ENCODE results near the gene EXOC8. TPM values are rescaled to one million over a fixed set of nuclear protein-coding genes. Genes with fewer than 3 reads are reported as not detected.
A peak's percentile ranks its signal among the peaks of the same experiment; 100 is the strongest.

The EXOC8 gene
- total RNA-seq, 1 donor = 16.3 TPM

DNA sequence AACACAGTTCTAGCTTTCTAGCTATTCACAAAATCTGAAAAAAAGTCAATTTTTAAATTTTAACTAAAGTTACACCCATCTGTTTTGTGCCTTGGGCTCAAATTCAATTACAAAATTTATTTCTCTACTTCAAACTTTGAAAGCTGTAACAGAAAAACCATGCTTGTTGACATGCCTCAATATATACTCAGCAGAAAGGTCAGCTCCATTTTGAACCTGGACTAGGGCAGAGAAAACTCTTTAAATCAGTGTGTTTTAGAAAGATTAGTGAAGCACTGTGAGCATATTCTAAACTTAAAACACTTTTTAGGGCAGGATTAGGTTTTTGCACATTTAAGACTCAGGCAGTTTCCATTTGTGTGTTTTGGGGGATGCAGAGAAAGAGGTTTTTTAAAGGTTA is 34.8 kb upstream of the EXOC8 start:
- Histone ChIP-seq H3K4me1 (ENCODE audit: insufficient read depth, low read length) (peaks cover 8% of the 10 kb centered on the region), H3K36me3 (ENCODE audit: insufficient read depth, low read length) (no peaks in the 10 kb centered on the region), H3K4me3 (ENCODE audit: insufficient read depth, low read length) (no peak overlapping the region), H2AFZ (ENCODE audit: low read length) (no peak overlapping the region), H3K27me3 (ENCODE audit: insufficient read depth, low read length) (no peaks in the 10 kb centered on the region), H3K27ac (ENCODE audit: low read depth, low read length) (no peak overlapping the region), H3K4me2 (ENCODE audit: insufficient read depth, low read length) (no peak overlapping the region), H3K9me3 (ENCODE audit: low read depth, low read length) (no peaks in the 10 kb centered on the region), H4K20me1 (ENCODE audit: insufficient read depth, low read length) (peaks cover 8% of the 10 kb centered on the region), H3K79me2 (ENCODE audit: insufficient read depth, low read length) (peaks cover 22% of the 10 kb centered on the region)
- TF ChIP-seq, protein P1, sequence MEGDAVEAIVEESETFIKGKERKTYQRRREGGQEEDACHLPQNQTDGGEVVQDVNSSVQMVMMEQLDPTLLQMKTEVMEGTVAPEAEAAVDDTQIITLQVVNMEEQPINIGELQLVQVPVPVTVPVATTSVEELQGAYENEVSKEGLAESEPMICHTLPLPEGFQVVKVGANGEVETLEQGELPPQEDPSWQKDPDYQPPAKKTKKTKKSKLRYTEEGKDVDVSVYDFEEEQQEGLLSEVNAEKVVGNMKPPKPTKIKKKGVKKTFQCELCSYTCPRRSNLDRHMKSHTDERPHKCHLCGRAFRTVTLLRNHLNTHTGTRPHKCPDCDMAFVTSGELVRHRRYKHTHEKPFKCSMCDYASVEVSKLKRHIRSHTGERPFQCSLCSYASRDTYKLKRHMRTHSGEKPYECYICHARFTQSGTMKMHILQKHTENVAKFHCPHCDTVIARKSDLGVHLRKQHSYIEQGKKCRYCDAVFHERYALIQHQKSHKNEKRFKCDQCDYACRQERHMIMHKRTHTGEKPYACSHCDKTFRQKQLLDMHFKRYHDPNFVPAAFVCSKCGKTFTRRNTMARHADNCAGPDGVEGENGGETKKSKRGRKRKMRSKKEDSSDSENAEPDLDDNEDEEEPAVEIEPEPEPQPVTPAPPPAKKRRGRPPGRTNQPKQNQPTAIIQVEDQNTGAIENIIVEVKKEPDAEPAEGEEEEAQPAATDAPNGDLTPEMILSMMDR (IDR thresholded peaks at IDR 0.05; ENCODE audit: extremely low read depth, low read depth, low read length) = no peak
- no peak for DNase-seq (ENCODE audit: insufficient read length, low spot score, missing footprints)

DNA sequence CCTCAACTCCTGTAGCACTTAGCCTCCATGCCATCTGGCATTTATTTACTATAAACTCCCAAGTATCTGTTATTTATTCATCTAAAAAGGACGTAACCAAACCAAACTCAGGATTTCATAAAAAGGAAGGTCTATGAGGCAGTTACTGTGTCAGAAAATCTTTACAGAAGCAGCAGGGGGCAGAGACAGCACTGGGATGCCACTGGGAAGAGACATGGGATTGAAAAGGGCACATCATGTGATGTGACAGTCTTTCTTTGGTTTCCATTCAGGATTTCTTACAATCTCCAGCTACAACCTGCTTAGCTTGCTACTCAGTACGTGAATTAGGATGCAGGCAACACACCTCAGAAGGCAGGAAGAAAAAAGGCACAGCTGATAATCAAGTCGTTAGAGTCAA is 31.6 kb upstream of the EXOC8 start:
- Histone ChIP-seq H3K9me3 (ENCODE audit: low read depth, low read length) (no peaks in the 10 kb centered on the region), H3K4me3 (ENCODE audit: insufficient read depth, low read length) (no peak overlapping the region), H3K4me1 (ENCODE audit: insufficient read depth, low read length) (no peaks in the 10 kb centered on the region), H3K79me2 (ENCODE audit: insufficient read depth, low read length) (peaks cover 3% of the 10 kb centered on the region), H3K27ac (ENCODE audit: low read depth, low read length) (no peak overlapping the region), H2AFZ (ENCODE audit: low read length) (no peak overlapping the region), H3K4me2 (ENCODE audit: insufficient read depth, low read length) (no peak overlapping the region), H3K36me3 (ENCODE audit: insufficient read depth, low read length) (no peaks in the 10 kb centered on the region), H3K27me3 (ENCODE audit: insufficient read depth, low read length) (no peaks in the 10 kb centered on the region), H4K20me1 (ENCODE audit: insufficient read depth, low read length) (no peaks in the 10 kb centered on the region)
- DNase-seq (ENCODE audit: insufficient read length, low spot score, missing footprints) = no peak
- TF ChIP-seq, protein P1 (IDR thresholded peaks at IDR 0.05; ENCODE audit: extremely low read depth, low read depth, low read length) = peak; percentile 20

DNA sequence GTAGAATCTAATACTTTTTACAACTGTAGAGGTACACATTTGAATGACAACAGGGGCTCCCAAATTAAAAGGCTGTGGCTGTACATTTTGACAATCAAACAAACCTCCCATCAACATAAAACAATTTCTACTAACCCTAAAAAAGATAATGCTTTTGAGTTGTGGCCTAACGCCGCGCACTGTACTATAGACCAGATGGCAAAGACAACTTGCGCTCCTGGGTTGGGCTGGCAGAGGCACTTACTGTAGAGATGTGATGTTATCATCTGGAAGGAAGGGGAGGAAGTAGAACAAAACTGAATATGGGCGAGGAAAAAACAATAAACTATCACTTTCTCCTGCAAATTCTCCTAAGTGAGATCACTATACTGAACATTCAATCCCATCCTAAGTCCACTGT is 26.5 kb upstream of the EXOC8 start:
- Histone ChIP-seq H3K9me3 (ENCODE audit: low read depth, low read length) (no peaks in the 10 kb centered on the region), H4K20me1 (ENCODE audit: insufficient read depth, low read length) (no peaks in the 10 kb centered on the region), H3K4me1 (ENCODE audit: insufficient read depth, low read length) (peaks cover 5% of the 10 kb centered on the region), H3K4me2 (ENCODE audit: insufficient read depth, low read length) (no peak overlapping the region), H3K36me3 (ENCODE audit: insufficient read depth, low read length) (no peaks in the 10 kb centered on the region), H3K27ac (ENCODE audit: low read depth, low read length) (no peak overlapping the region), H3K27me3 (ENCODE audit: insufficient read depth, low read length) (no peaks in the 10 kb centered on the region), H3K79me2 (ENCODE audit: insufficient read depth, low read length) (no peaks in the 10 kb centered on the region), H2AFZ (ENCODE audit: low read length) (no peak overlapping the region), H3K4me3 (ENCODE audit: insufficient read depth, low read length) (no peak overlapping the region)
- DNase-seq (ENCODE audit: insufficient read length, low spot score, missing footprints) = no peak
- TF ChIP-seq, protein P1 (IDR thresholded peaks at IDR 0.05; ENCODE audit: extremely low read depth, low read depth, low read length) = no peak

DNA sequence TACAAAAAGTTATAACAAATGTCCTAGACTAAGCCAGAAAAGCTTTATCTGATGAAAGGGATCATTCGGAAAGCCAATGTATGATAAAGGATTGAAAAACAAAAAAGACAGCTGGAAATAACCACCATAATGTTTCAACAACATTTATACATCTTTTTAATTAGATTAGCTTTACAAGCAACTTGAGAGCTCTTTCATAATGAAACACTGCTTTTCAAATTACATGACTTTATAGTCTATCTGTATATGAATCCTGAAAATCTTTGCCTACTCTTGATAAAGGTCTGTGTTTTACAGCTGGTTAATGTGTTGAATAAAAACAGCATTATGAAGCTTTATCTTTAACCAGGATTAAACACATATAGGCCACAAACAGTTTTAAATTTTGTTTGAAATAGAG is 26.0 kb upstream of the EXOC8 start:
- no peaks in the 10 kb centered on the region for H3K79me2 ChIP-seq (ENCODE audit: insufficient read depth, low read length)
- no peak overlapping the region for H3K27ac ChIP-seq (ENCODE audit: low read depth, low read length)
- no peaks in the 10 kb centered on the region for H3K9me3 ChIP-seq (ENCODE audit: low read depth, low read length)
- H2AFZ ChIP-seq (ENCODE audit: low read length) = no peak overlapping the region
- DNase-seq (ENCODE audit: insufficient read length, low spot score, missing footprints) = no peak
- no peak overlapping the region for H3K4me3 ChIP-seq (ENCODE audit: insufficient read depth, low read length)
- H3K36me3 ChIP-seq (ENCODE audit: insufficient read depth, low read length) = no peaks in the 10 kb centered on the region
- no peaks in the 10 kb centered on the region for H4K20me1 ChIP-seq (ENCODE audit: insufficient read depth, low read length)
- H3K4me2 ChIP-seq (ENCODE audit: insufficient read depth, low read length) = no peak overlapping the region
- H3K27me3 ChIP-seq (ENCODE audit: insufficient read depth, low read length) = no peaks in the 10 kb centered on the region
- TF ChIP-seq, protein P1 (IDR thresholded peaks at IDR 0.05; ENCODE audit: extremely low read depth, low read depth, low read length) = no peak
- peaks cover 5% of the 10 kb centered on the region for H3K4me1 ChIP-seq (ENCODE audit: insufficient read depth, low read length)

All from osteoblast (primary cell).